Fibroblast of skin of left quadriceps (primary cell): ENCODE measurements around the gene HFM1.
A peak's percentile ranks its signal among the peaks of the same experiment; 100 is the strongest.
"Not testable (repeated sequence)": the region's sequence is repeated elsewhere in the genome, so short reads cannot be mapped to it uniquely, and the experiment has no call there.

Experiments
- DNase-seq, 2 experiments: peaks; one replicate each; pipeline ENCODE4 v3.0.0-alpha.2; 2013; ENCODE audit warnings: low read depth in 2 of 2

Gene HFM1

DNA sequence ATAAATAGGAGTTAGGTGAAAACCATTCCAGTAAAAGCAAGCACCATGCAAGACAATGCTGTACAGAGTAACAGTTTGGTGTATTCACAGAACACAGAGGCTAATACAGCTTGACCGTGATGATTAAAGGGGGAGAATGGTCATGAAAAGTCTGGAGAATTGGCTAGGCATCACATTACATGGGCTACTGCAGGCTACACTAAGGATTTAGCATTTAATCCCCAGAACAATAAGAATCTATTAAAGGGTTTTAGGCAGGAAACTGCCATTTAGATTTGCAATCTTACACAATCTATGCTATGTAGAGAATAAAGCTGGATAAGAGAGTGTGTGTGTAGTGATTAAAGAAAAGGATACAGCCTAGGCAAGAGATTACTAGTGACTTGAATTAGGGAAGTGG is 30.6 kb downstream of the HFM1 start:
- no peak for DNase-seq

DNA sequence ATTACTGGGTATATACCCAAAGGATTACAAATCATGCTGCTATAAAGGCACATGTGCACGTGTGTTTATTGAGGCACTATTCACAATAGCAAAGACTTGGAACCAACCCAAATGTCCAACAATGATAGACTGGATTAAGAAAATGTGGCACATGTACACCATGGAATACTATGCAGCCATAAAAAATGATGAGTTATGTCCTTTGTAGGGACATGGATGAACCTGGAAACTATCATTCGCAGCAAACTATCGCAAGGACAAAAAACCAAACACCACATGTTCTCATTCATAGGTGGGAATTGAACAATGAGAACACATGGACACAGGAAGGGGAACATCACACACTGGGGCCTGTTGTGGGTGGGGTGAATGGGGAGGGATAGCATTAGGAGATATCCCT is 32.4 kb downstream of the HFM1 start:
- DNase-seq = not testable (repeated sequence)

DNA sequence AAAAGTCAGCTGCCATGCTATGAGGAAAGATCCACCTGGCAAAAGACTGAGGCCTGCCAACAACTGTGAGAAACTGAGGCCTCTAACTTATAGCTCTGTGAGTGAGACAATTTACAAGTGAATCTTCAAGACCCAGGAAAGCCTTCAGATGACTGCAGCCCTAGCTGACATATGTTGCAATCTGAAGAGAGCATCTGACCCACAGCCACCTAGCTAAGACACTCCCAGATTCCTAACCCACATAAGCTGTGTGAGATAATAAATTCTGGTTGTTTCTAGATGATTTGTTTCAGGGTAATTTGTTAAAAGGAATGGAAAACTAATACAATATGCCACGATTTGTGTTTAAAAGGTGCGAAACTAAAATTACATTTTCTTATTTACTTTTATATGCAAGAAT is 55.1 kb downstream of the HFM1 start:
- DNase-seq = no peak

DNA sequence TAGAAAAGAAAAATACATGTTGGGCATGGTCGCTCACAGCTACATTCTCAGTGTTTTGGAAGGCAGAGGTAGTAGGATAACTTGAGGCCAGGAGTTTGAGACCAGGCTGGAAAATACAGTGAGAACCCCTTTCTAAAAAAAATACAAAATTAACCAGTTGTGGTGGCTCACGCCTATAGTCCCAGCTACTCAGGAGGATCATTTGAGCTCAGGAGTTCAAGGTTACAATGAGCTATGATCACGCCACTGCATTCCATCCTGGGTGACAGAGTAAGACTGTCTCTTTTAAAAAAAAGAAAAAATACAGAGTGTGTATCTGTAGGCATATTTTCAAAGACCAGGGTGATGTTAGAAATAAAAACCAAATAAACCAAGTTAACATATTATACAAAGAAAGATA is 57.8 kb downstream of the HFM1 start:
- DNase-seq = no peak

DNA sequence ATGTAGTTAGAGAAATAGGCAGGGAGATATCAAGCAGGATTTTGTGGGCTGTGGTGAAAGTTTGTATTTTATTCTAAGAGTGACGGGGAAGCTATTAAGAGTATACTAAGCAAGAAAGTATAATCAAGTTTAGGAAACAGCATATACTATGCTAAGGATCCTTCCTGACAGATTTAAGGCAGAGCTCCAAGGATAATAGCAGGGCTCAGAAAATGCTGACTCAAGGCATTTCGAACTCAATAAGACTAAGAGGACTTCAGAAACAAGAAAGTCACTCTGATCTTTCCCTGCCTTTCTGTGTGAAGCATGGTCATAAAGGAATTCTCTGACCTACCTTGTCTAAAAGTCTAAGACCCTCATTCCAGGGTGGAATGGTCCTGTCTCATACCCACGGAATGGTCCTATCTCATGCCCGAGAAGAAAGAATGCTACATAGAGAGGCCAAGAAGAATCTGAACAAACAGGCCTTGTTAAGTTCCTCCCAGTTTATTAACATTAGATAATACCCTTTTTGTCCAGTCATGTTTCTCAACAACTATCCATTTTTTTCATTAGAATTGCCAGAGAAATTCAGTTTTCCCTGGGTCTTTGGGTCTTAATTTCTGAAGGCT is 59.1 kb downstream of the HFM1 start:
- no peak for DNase-seq

DNA sequence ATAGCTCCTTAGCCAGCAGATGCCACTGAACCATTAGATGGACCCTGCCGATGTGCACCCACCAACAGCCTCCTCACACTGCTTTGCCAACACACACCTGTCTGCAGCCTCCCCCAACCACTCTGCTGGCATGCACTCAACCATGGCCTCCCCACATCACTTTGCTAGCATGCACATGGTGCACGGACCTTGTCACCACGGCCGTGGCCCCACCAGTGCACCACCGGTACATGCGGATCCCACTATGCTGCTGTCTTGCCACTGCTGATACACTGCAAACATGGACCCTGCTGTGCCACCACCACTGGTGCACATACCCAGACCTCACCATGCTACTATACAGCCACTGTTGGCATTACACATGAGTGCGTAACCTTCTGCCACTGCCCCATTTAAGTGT is 66.1 kb downstream of the HFM1 start:
- DNase-seq = no peak

DNA sequence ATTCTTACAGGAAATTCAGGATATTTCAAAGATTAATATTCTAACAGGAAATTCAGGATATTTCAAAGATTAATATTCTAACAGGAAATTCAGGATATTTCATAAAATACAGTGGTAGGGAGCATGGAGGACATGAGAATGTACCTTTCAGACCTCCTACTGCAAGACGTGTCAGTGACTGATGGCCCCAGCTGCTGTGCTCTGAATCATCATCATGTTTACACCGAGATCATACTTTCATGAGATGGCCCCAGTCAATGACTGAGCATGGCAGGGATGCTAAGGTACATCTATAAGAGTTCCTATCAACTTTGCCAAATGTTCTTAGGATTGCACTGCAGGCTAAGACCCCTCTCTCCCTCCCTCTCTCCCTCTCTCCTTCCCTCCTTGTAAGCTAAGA is 69.0 kb downstream of the HFM1 start:
- no peak for DNase-seq

DNA sequence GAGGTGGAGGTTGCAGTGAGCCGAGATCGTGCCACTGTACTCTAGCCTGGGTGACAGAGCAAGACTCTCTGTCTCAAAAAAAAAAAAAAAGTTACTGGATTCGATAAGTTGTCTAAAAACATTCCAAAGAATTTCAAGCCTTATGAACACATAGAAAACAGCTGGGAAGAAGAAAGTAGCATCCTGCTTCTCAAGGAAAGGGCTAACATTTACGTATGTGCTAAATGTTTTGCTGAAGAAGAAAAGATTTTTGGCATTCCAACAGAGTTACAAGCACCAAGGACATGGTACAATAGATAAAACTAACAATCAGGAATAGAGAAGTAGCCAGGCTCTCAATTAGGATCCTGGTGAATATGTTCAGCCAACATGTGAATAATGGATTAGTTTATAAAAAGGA is 69.8 kb downstream of the HFM1 start:
- DNase-seq = no peak

DNA sequence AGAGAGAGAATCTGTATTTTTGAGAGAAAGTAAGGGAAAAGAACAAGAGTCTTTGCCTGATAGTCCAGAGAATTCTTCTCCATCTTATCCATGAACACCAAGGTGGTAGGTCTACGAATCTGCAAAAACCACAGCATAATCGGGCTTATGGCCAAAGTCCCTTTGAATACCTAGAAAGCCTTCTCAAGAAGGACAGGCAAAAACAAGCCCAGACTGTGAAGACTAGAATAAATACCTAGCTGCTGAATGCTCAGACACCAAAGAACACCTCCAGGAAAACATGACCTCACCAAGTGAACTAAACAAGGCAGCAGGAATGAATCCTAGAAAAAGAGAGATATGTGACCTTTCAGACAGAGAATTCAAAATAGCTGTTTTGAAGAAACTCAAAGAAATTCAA is 79.2 kb downstream of the HFM1 start:
- DNase-seq = no peak

DNA sequence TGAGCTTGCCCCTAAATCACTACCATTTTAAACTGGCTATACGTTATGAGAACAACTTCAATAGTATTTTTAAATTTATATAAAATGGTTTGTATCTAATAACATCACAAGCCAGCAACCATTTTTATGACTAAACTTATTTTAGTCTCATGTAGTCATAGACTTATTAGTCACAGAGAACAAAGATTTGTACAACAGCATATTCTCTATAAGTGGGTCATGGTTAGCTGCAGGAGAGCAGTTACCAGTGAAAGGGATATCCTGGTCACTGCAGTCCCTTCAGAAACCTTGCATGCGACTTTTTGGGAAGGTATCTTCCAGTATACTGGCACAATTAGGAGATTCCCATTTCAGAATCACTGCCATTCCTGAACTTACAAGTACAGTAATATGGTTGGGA is 90.0 kb downstream of the HFM1 start:
- DNase-seq = no peak

DNA sequence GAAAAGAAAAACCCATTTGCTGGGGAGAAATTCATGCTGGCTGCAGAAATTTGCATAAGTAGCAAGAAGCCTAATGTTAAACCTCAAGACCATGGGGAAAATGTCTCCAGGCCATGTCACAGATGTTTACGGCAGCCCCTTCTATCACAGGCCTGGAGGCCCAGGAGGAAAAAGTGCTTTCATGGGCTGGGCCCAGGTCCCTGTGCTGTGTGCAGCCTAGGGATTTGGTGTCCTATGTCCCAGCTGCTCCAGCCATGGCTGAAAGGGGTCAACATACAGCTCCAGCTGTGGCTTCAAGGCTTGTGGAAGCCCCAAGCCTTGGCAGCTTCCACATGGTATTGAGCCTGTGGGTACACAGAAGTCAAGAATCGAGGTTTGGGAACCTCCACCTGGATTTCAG is 93.0 kb downstream of the HFM1 start:
- DNase-seq = no peak

DNA sequence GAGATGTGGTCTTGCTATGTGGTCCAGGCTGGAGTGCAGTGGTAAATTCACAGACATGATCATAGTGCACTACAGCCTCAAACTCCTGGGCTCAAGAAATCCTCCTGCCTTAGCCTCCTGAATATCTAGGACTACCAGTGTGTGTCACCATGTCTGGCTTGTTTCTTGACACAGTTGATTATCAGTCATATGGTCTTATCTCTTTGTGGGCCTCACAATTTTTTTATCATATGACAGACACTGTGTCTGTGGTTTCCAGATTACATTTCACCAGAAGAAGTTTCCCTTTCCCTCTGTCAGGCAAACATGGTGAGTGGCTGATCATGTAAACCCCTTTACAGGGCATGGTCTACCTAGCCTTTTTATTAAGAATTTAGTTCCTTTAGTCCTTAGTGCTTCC is 96.1 kb downstream of the HFM1 start:
- no peak for DNase-seq

DNA sequence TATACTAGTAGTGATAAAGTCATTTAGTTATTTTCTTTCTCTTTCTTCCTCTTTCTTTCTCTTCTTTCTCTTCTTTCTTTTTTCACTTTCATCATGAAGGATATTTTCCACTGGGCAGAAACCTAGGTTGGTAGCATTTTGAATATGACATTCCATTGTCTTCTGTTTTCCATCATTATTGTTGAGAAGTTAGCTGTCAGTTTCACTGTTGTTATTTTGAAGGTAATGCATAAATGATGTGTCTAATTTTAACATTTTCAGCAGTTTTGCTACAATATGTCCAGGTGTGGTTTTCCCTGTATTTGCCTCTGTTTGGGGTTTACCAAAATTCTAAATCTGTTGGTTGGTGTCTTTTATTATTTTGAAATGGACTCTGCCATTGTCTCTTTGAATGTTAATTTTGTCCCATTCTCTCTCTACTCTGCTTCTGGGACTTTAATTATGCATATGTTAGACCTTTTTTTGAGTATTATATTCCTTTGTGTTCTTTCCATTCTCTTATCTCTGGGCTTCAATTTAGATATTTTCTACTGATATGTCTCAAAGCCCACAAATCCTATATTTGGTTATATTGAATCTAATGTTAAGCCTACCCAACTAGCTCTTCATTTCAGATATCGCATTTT is 96.7 kb downstream of the HFM1 start:
- no peak for DNase-seq

DNA sequence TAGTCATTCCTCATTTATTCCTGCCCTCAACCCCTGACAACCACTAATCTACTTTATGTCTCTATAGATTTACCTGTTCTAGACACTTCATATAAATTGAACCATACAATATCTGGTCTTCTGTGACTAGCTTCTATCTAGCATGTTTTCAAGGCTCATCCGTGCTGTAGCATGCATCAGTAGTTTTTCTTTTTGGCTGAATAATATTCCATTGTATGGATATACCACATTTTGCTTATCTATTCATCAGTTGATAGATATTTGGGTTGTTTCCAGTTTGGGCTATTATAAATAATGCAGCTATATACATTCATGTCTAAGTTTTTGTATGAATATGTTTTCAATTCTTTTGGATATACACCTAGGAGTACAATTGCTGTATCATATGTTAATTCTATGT is 101.5 kb downstream of the HFM1 start:
- DNase-seq = no peak

DNA sequence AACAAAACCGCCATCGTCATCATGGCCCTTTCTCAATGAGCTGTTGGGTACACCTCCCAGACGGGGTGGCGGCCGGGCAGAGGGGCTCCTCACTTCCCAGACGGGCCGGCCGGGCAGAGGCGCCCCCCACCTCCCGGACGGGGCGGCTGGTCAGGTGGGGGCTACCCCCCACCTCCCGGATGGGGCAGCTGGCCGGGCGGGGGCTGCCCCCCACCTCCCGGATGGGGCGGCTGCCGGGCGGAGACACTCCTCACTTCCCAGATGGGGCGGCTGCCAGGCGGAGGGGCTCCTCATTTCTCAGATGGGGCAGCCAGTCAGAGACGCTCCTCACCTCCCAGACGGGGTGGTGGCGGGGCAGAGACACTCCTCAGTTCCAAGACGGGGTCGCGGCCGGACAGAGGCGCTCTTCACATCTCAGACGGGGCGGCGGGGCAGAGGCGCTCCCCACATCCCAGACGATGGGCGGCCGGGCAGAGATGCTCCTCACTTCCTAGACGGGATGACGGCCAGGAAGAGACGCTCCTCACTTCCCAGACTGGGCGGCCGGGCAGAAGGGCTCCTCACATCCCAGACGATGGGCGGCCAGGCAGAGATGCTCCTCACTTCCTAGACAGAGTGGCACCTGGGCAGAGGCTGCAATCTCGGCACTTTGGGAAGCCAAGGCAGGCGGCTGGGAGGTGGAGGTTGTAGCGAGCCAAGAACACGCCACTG is 115.6 kb downstream of the HFM1 start:
- DNase-seq = not testable (repeated sequence)

DNA sequence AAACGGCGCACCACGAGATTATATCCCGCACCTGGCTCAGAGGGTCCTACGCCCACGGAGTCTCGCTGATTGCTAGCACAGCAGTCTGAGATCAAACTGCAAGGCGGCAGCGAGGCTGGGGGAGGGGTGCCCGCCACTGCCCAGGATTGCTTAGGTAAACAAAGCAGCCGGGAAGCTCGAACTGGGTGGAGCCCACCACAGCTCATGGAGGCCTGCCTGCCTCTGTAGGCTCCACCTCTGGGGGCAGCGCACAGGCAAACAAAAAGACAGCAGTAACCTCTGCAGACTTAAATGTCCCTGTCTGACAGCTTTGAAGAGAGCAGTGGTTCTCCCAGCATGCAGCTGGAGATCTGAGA is 117.7 kb downstream of the HFM1 start:
- DNase-seq = not testable (repeated sequence)

DNA sequence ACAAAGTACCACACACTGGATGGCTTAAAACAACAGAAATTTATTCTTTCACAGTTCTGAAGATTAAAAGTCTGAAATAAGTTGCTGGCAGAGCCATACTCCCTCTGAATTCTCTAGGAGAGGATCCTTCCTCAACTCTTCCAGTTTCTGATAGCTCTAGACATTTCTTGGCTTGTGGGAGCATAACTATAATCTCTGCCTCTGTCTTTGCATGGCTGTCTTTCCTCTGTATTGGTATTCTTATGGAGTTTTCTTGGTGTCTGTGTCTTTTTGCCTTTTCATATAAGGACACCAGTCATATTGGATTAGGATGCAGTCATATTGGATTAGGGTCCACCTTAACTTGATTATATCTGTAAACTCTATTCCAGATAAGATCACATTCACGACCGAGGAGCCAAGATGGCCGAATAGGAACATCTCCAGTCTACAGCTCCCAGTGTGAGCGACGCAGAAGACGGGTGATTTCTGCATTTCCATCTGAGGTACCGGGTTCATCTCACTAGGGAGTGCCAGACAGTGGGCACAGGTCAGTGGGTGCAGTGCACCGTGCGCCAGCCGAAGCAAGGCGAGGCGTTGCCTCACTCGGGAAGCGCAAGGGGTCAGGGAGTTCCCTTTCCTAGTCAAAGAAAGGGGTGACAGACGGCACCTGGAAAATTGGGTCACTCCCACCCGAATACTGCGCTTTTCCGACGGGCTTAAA is 118.2 kb downstream of the HFM1 start:
- DNase-seq = not testable (repeated sequence)

DNA sequence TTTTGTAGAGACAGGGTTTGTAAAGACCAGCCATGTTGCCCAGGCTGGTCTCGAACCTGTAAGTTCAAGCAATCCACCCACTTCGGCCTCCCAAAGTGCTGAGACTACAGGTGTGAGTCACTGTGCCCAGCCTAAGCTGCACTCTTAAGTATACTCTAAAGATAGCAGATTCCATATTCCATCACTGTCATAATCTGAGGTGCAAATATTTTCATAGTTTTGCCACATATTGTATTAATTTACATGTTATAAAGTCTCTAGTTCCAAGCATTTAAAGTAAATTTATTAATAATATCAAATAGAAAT is 121.3 kb downstream of the HFM1 start:
- DNase-seq = no peak

DNA sequence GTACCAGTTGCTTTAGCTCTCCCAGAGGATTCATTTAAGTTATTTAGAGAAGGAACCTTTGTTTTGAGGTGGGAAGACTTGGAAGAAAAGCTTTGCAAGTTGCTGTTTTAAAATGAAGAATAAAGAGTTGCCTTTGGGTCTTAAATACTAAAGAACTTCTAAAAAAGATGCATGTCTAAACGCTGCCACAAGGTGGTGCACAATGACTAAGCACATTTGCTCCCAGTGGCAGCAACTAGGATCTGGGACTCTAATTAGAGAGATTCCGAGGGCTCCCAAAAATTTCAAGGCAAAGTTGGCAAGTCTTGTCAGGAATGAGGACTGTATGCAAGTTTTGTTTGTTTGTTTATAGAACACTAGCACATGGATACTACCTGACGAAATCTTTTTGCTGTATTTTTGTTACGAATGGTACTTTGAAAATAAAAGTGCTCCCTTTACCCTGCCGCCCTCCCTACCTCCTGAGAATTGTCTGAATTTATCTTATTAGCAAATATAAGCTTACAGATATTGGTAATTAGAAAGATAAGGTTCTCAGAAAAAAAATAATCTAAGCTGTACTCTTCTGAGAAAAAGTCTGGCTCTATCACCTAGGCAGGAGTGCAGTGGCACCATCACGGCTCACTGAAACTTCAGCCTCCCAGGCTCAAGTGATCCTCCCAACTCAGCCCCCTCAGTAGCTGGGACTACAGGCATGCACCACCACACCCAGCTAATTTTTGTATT is 121.8 kb downstream of the HFM1 start:
- peak; percentile 41 to 42 for DNase-seq

DNA sequence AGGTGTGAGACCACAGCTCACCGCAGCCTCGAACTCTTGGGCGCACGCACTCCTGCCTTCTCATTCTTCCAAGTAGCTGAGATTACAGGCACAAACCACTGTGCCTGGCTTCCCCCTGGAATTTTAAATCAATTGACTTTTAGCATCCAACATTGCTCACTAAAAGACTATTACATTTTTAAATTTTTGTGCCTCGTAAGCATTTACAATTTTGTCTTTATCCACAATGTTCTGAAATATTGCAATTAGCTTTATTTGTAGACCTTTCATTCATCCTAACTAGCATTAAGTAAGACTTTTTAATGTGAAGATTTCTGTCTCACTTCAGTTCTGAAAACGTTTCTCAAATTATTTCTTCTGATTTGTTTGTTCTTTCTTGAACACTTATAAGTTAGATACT is 122.9 kb downstream of the HFM1 start:
- no peak for DNase-seq

DNA sequence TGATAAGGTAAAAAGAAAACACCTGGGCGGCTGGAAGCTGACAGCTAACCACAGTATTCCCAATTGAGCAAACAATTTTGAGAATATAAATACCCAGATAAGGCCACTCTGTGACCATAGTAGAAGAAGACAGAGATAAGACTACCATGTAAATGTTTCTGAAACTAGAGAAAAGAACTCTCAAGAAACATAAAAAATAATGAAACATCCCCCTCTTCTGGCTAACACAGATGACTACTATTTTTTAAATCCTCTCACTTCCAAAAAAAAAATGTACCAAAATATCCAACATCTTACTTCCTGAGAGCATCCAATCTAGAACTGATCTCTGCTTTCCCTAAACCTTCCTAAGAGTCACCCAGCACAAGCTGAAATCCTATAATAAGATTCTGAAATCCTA is 125.9 kb downstream of the HFM1 start:
- peak in 1 of 2 experiments; percentile 10 for DNase-seq

DNA sequence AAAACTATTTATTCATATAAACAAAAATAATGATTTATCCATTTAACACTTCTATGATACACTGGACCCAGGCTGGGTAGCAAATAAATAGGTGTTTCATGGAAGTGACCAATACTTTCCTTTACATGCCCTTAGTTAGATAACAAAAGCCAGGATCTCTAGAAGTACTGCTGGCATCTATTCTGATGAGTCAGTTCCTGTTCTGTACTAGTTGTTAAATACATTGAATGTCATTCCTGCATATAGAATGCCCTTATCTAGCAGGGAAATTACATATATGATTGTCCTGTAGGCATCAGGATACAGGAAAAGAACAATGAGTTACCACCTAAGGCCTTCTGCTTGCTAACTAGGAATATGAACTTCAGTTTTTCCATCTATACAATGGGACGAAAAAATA is 130.8 kb downstream of the HFM1 start:
- no peak for DNase-seq
